Neural progenitor cell (in vitro differentiated cells): ENCODE measurements around the gene DHRS12. TPM values are rescaled to one million over a fixed set of nuclear protein-coding genes. Genes with fewer than 3 reads are reported as not detected.
A peak's percentile ranks its signal among the peaks of the same experiment; 100 is the strongest.

Experiments used
- DNase-seq: peaks from one replicate; pipeline ENCODE4 v3.0.0-alpha.2; 2016; ENCODE audit warnings: low spot score
- H2AFZ ChIP-seq: fragments of 200-600 bp; sonication (generic); replicated peaks from 2 replicates; pipeline ENCODE4 v1.6.1; 2016; ENCODE audit warnings: antibody characterized with exemption
- H3F3A ChIP-seq: fragments of 200-600 bp; sonication (generic); 2 replicates; pipeline ENCODE4 v1.6.1; 2016; ENCODE audit warnings: antibody characterized with exemption, low read depth
- H3K27ac ChIP-seq: fragments of 200-600 bp; sonication (generic); 2 replicates; pipeline ENCODE4 v1.5.1; 2016; ENCODE audit warnings: mild to moderate bottlenecking
- H3K27me3 ChIP-seq: fragments of 200-600 bp; sonication (generic); 2 replicates; pipeline ENCODE4 v1.6.1; 2016; ENCODE audit warnings: mild to moderate bottlenecking, moderate library complexity
- H3K36me3 ChIP-seq: fragments of 200-600 bp; sonication (generic); 2 replicates; pipeline ENCODE4 v1.5.1; 2016
- H3K4me1 ChIP-seq: fragments of 200-600 bp; sonication (generic); 2 replicates; pipeline ENCODE4 v1.6.1; 2016; ENCODE audit warnings: mixed run types
- H3K4me2 ChIP-seq: fragments of 200-600 bp; sonication (generic); 2 replicates; pipeline ENCODE4 v1.6.1; 2016
- H3K4me3 ChIP-seq: fragments of 200-600 bp; sonication (generic); 2 replicates; pipeline ENCODE4 v1.5.1; 2016
- H3K79me2 ChIP-seq: fragments of 200-600 bp; sonication (generic); 2 replicates; pipeline ENCODE4 v1.6.1; 2016; ENCODE audit warnings: low read depth
- H3K9ac ChIP-seq: fragments of 200-600 bp; sonication (generic); 2 replicates; pipeline ENCODE4 v1.6.1; 2016
- H3K9me3 ChIP-seq: fragments of 200-600 bp; sonication (generic); 2 replicates; pipeline ENCODE4 v1.5.1; 2016; ENCODE audit warnings: low read depth
- H4K20me1 ChIP-seq: fragments of 200-600 bp; sonication (generic); 2 replicates; pipeline ENCODE4 v1.6.1; 2016; ENCODE audit warnings: low read depth
- H3K27ac Mint-ChIP-seq: 3 replicates; pipeline ENCODE4 v1.8.0; 2021; ENCODE audit warnings: mixed read lengths
- H3K27me3 Mint-ChIP-seq: 2 replicates; pipeline ENCODE4 v1.8.0; 2022; ENCODE audit warnings: low read depth, mild to moderate bottlenecking, inconsistent platforms, moderate library complexity, mixed read lengths; ENCODE audit not compliant: insufficient read depth
- H3K36me3 Mint-ChIP-seq: 3 replicates; pipeline ENCODE4 v1.8.0; 2021; ENCODE audit warnings: mixed read lengths
- H3K4me1 Mint-ChIP-seq: 3 replicates; pipeline ENCODE4 v1.8.0; 2021; ENCODE audit warnings: mixed read lengths
- H3K4me3 Mint-ChIP-seq: 3 replicates; pipeline ENCODE4 v1.8.0; 2021; ENCODE audit warnings: mild to moderate bottlenecking, moderate library complexity, mixed read lengths
- H3K9me3 Mint-ChIP-seq: 3 replicates; pipeline ENCODE4 v1.8.0; 2020; ENCODE audit warnings: mixed read lengths
- EZH2 ChIP-seq: fragments of 200-600 bp; sonication (generic); IDR thresholded peaks from 2 replicates; pipeline ENCODE4 v1.6.1; 2017; ENCODE audit warnings: antibody characterized with exemption, mild to moderate bottlenecking, moderate library complexity
- EZH2phosphoT487 ChIP-seq: fragments of 200-600 bp; sonication (generic); IDR thresholded peaks from 2 replicates; pipeline ENCODE4 v1.6.1; 2017; ENCODE audit warnings: antibody characterized with exemption
- total RNA-seq: library from RNA; depleted of rRNA; stranded (reverse); fragments of >200 nt; gene quantifications from 2 replicates; pipeline ENCODE4 v1.2.3, GENCODE V29; 2015; ENCODE audit warnings: low replicate concordance
- TF ChIP-seq, protein P1 (sequence below): fragments of 200-600 bp; sonication (generic); IDR thresholded peaks from 2 replicates; pipeline ENCODE4 v1.5.1; 2017; ENCODE audit warnings: antibody characterized with exemption, mild to moderate bottlenecking

The DHRS12 gene
- total RNA-seq, 1 donor from 2014 or later = 5.2 TPM

DNA sequence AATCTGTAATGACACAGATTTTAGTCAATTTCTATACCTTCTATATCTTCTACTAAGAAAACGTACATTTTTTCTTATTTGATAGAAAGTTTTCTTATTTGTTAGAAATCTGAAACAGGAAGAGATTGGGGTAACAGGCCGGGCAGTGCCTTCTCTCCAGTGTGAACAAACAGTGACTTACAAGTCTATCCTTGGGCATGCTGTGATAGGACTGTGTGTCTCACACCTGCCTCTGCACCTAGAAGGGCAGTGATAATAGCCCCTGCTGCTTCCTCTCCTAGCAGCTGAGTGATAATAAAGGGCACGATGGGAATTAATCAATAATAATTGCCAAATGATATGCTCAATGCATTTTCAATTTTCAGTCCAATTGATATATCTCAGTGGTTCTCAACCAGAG lies 39.6 kb upstream of the DHRS12 start:
- no peaks in the 10 kb centered on the region for H3K36me3 ChIP-seq
- peaks cover 6% of the 10 kb centered on the region for H3K4me1 ChIP-seq
- peaks cover 8% of the 10 kb centered on the region for H3K9me3 Mint-ChIP-seq
- H3K9ac ChIP-seq = no peak overlapping the region
- no peaks in the 10 kb centered on the region for H3F3A ChIP-seq
- H2AFZ ChIP-seq = no peak overlapping the region
- H3K27ac ChIP-seq = no peak overlapping the region
- H3K4me3 Mint-ChIP-seq = no peak overlapping the region
- H3K4me2 ChIP-seq = no peak overlapping the region
- H3K27me3 Mint-ChIP-seq = no peaks in the 10 kb centered on the region
- H3K79me2 ChIP-seq = no peaks in the 10 kb centered on the region
- H3K36me3 Mint-ChIP-seq = no peaks in the 10 kb centered on the region
- peaks cover 6% of the 10 kb centered on the region for H3K4me1 Mint-ChIP-seq
- no peak overlapping the region for H3K27ac Mint-ChIP-seq
- no peaks in the 10 kb centered on the region for H3K9me3 ChIP-seq
- TF ChIP-seq EZH2 = no peak
- TF ChIP-seq EZH2phosphoT487 = no peak
- TF ChIP-seq, protein P1, sequence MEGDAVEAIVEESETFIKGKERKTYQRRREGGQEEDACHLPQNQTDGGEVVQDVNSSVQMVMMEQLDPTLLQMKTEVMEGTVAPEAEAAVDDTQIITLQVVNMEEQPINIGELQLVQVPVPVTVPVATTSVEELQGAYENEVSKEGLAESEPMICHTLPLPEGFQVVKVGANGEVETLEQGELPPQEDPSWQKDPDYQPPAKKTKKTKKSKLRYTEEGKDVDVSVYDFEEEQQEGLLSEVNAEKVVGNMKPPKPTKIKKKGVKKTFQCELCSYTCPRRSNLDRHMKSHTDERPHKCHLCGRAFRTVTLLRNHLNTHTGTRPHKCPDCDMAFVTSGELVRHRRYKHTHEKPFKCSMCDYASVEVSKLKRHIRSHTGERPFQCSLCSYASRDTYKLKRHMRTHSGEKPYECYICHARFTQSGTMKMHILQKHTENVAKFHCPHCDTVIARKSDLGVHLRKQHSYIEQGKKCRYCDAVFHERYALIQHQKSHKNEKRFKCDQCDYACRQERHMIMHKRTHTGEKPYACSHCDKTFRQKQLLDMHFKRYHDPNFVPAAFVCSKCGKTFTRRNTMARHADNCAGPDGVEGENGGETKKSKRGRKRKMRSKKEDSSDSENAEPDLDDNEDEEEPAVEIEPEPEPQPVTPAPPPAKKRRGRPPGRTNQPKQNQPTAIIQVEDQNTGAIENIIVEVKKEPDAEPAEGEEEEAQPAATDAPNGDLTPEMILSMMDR = no peak
- H4K20me1 ChIP-seq = no peaks in the 10 kb centered on the region
- H3K27me3 ChIP-seq = no peaks in the 10 kb centered on the region
- DNase-seq = no peak
- no peak overlapping the region for H3K4me3 ChIP-seq

DNA sequence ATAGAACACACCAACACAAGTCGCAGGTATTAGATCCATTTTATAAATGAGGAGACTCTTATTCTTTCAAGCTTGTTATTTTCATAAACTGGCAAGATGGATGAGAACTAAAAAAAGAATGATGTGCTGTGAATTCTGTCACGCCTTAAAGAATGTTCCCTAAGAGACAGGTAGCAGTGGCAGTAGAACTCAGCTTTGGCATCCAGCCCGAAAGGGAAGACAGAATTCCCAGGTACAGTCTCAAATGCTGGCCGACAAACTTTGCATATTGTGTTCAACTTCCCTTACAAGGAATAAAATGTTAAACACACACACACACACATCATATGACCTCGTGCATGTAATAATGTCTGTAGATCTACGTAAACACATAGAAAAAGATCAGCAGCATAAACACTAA lies 37.8 kb upstream of the DHRS12 start:
- no peaks in the 10 kb centered on the region for H3K36me3 Mint-ChIP-seq
- Histone ChIP-seq H3K4me1 (peaks cover 6% of the 10 kb centered on the region), H3F3A (no peaks in the 10 kb centered on the region), H3K4me3 (no peak overlapping the region), H2AFZ (no peak overlapping the region), H3K27ac (no peak overlapping the region), H3K36me3 (no peaks in the 10 kb centered on the region), H3K9ac (no peak overlapping the region), H3K9me3 (no peaks in the 10 kb centered on the region), H3K79me2 (no peaks in the 10 kb centered on the region), H3K4me2 (no peak overlapping the region), H4K20me1 (no peaks in the 10 kb centered on the region), H3K27me3 (no peaks in the 10 kb centered on the region)
- DNase-seq = no peak
- no peak overlapping the region for H3K4me3 Mint-ChIP-seq
- H3K27ac Mint-ChIP-seq = no peak overlapping the region
- H3K4me1 Mint-ChIP-seq = peaks cover 13% of the 10 kb centered on the region
- TF ChIP-seq EZH2 (no peak), EZH2phosphoT487 (no peak)
- TF ChIP-seq, protein P1 = no peak
- H3K9me3 Mint-ChIP-seq = no peaks in the 10 kb centered on the region
- H3K27me3 Mint-ChIP-seq = peaks cover 2% of the 10 kb centered on the region

DNA sequence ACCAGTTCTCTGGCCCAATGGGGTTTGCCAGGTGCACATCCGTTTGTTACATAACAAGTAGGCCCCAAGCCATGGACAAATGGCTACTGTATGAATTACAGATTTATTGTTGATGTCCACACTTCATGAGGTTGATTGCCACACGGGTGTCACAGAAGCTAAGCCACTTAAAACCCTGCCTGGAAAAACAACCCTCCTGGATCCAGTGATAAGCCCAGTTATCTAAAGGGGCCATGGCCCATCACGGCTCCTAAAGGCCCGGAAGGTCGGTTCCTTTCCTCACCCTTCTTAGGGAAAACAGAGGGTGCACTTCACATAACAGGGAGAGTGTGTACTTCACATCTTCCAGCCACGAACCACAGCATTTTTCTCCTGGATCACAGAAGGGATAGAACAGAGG lies 37.0 kb upstream of the DHRS12 start:
- TF ChIP-seq EZH2 (no peak), EZH2phosphoT487 (no peak)
- TF ChIP-seq, protein P1 = no peak
- peak overlapping the region; percentile 27 for H3K4me2 ChIP-seq
- DNase-seq = no peak

More for the DNA sequence above, 37.0 kb upstream of the DHRS12 start:
- no peak overlapping the region for H3K27ac Mint-ChIP-seq
- Histone ChIP-seq H4K20me1 (no peaks in the 10 kb centered on the region), H3K4me1 (peaks cover 6% of the 10 kb centered on the region), H3K27me3 (no peaks in the 10 kb centered on the region), H3K9me3 (no peaks in the 10 kb centered on the region), H3F3A (no peaks in the 10 kb centered on the region), H3K36me3 (no peaks in the 10 kb centered on the region), H3K4me3 (no peak overlapping the region), H3K9ac (no peak overlapping the region), H3K27ac (no peak overlapping the region), H2AFZ (no peak overlapping the region), H3K79me2 (no peaks in the 10 kb centered on the region)
- H3K4me3 Mint-ChIP-seq = no peak overlapping the region
- peaks cover 2% of the 10 kb centered on the region for H3K27me3 Mint-ChIP-seq
- H3K9me3 Mint-ChIP-seq = no peaks in the 10 kb centered on the region
- H3K36me3 Mint-ChIP-seq = no peaks in the 10 kb centered on the region
- peaks cover 15% of the 10 kb centered on the region for H3K4me1 Mint-ChIP-seq
